ENCODE measurements around the gene BPIFB1.

BPIFB1 gene

DNA sequence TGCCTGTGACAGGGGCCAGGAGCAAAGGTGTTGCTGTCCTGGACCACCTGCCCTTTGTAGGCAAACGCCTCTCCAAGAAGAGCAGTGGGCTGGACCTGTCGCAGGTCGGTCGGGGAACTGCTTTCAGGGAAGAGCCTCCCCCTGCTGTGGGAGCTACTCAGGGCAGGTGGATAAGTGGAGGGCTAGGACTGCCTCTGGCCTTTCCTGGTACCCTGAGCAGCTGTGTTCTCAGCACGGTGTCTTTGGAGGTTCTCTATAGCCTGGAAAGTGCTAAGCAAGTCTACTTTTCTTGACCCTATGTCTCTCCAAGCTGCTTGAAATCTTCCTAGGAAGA lies 35.0 kb downstream of the BPIFB1 start:
- Histone ChIP-seq H3K27ac (ENCODE audit: low read length) (no peak overlapping the region), H3K79me2 (ENCODE audit: low read length) (no peaks in the 10 kb centered on the region), H3K4me1 (ENCODE audit: low read length) (no peaks in the 10 kb centered on the region), H4K20me1 (ENCODE audit: insufficient read depth, low read length) (no peaks in the 10 kb centered on the region), H3K4me2 (ENCODE audit: low read length) (no peak overlapping the region), H3K36me3 (replicated peaks; ENCODE audit: low read depth, low read length) (no peaks in the 10 kb centered on the region), H2AFZ (ENCODE audit: low read depth, low read length) (no peak overlapping the region), H3K9ac (ENCODE audit: low read length) (no peak overlapping the region), H3K9me3 (ENCODE audit: insufficient read depth, low read length) (no peaks in the 10 kb centered on the region), H3K27me3 (ENCODE audit: low read depth, low read length) (peaks cover 15% of the 10 kb centered on the region), H3K4me3 (ENCODE audit: low read length) (no peak overlapping the region)
- TF ChIP-seq, protein P1, sequence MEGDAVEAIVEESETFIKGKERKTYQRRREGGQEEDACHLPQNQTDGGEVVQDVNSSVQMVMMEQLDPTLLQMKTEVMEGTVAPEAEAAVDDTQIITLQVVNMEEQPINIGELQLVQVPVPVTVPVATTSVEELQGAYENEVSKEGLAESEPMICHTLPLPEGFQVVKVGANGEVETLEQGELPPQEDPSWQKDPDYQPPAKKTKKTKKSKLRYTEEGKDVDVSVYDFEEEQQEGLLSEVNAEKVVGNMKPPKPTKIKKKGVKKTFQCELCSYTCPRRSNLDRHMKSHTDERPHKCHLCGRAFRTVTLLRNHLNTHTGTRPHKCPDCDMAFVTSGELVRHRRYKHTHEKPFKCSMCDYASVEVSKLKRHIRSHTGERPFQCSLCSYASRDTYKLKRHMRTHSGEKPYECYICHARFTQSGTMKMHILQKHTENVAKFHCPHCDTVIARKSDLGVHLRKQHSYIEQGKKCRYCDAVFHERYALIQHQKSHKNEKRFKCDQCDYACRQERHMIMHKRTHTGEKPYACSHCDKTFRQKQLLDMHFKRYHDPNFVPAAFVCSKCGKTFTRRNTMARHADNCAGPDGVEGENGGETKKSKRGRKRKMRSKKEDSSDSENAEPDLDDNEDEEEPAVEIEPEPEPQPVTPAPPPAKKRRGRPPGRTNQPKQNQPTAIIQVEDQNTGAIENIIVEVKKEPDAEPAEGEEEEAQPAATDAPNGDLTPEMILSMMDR (IDR thresholded peaks at IDR 0.05; ENCODE audit: low read depth, low read length): no peak
- TF ChIP-seq EZH2phosphoT487 (IDR thresholded peaks at IDR 0.05; ENCODE audit: low read depth): no peak

DNA sequence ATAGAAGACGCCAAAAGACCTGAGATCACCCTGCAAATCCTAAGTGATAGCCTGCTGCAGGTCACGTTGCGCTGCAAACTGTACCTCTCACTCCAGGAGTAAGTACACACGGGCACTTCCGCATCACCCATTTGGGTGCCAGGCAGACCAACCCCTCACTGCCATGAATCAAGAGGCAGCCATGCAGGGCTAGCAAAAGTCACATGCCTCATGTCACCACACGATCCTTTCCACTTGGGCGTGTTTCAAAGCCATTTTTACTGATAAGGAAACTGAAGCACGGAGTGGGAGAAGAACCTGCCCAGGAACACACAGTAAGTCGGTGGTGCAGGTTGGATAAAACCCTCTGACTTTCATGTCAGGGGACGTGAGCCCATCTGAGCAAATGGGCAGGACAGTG lies 37.0 kb downstream of the BPIFB1 start:
- Histone ChIP-seq H2AFZ (ENCODE audit: low read depth, low read length) (no peak overlapping the region), H3K27ac (ENCODE audit: low read length) (no peak overlapping the region), H3K4me1 (ENCODE audit: low read length) (no peaks in the 10 kb centered on the region), H4K20me1 (ENCODE audit: insufficient read depth, low read length) (no peaks in the 10 kb centered on the region), H3K4me3 (ENCODE audit: low read length) (no peak overlapping the region), H3K79me2 (ENCODE audit: low read length) (no peaks in the 10 kb centered on the region), H3K4me2 (ENCODE audit: low read length) (no peak overlapping the region), H3K9me3 (ENCODE audit: insufficient read depth, low read length) (no peaks in the 10 kb centered on the region), H3K36me3 (replicated peaks; ENCODE audit: low read depth, low read length) (no peaks in the 10 kb centered on the region), H3K27me3 (ENCODE audit: low read depth, low read length) (peaks cover 15% of the 10 kb centered on the region), H3K9ac (ENCODE audit: low read length) (no peak overlapping the region)
- TF ChIP-seq, protein P1 (IDR thresholded peaks at IDR 0.05; ENCODE audit: low read depth, low read length): no peak
- TF ChIP-seq EZH2phosphoT487 (IDR thresholded peaks at IDR 0.05; ENCODE audit: low read depth): no peak

DNA sequence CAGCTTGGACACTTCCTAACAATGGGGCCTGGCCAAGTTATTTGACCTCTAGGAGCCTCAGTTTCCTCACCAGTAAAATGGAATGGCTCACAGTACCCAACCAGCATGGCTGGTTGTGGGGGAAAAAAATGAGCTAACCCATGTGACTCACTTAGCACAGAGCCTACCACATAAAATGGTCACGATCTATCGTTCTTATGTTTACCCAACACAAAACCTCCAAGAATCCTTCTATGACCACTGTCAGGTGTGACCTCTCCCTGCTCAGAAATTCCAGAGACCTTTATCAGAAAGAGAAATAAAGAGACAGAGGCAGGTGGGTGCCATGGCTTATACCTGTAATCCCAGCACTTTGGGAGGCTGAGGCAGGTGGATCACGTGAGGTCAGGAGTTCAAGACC lies 39.4 kb downstream of the BPIFB1 start:
- Histone ChIP-seq H3K79me2 (ENCODE audit: low read length) (no peaks in the 10 kb centered on the region), H3K36me3 (replicated peaks; ENCODE audit: low read depth, low read length) (no peaks in the 10 kb centered on the region), H2AFZ (ENCODE audit: low read depth, low read length) (no peak overlapping the region), H3K4me1 (ENCODE audit: low read length) (peaks cover 3% of the 10 kb centered on the region), H3K27me3 (ENCODE audit: low read depth, low read length) (peaks cover 14% of the 10 kb centered on the region), H3K4me2 (ENCODE audit: low read length) (no peak overlapping the region), H3K27ac (ENCODE audit: low read length) (no peak overlapping the region), H3K9me3 (ENCODE audit: insufficient read depth, low read length) (no peaks in the 10 kb centered on the region), H4K20me1 (ENCODE audit: insufficient read depth, low read length) (no peaks in the 10 kb centered on the region), H3K4me3 (ENCODE audit: low read length) (no peak overlapping the region), H3K9ac (ENCODE audit: low read length) (no peak overlapping the region)
- TF ChIP-seq EZH2phosphoT487 (IDR thresholded peaks at IDR 0.05; ENCODE audit: low read depth): no peak
- TF ChIP-seq, protein P1 (IDR thresholded peaks at IDR 0.05; ENCODE audit: low read depth, low read length): no peak

DNA sequence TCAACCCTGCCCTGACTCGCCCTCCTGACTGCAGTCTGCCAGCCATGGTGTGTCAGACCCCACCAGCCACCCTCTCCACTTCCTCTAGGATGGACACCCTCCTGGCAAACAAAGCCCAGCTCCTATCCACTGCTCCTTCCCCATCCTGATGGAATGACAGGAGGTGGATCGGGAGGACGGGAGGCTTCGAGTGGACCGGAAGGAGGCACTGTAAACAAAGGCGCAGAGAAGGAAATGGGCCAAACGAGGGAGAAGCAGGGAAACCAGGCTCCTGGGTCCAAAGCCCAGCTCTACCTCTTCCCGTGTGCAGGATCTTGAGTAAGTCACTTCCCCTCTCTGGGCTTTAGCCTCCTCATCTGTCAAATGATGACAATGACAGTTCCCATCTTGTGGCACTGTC lies 40.2 kb downstream of the BPIFB1 start:
- no peak overlapping the region for H2AFZ ChIP-seq (ENCODE audit: low read depth, low read length)
- H4K20me1 ChIP-seq (ENCODE audit: insufficient read depth, low read length): no peaks in the 10 kb centered on the region
- TF ChIP-seq, protein P1 (IDR thresholded peaks at IDR 0.05; ENCODE audit: low read depth, low read length): no peak
- no peak for TF ChIP-seq EZH2phosphoT487 (IDR thresholded peaks at IDR 0.05; ENCODE audit: low read depth)
- H3K9me3 ChIP-seq (ENCODE audit: insufficient read depth, low read length): no peaks in the 10 kb centered on the region
- peaks cover 11% of the 10 kb centered on the region for H3K27me3 ChIP-seq (ENCODE audit: low read depth, low read length)
- H3K27ac ChIP-seq (ENCODE audit: low read length): no peak overlapping the region
- peaks cover 3% of the 10 kb centered on the region for H3K4me1 ChIP-seq (ENCODE audit: low read length)
- H3K4me3 ChIP-seq (ENCODE audit: low read length): no peak overlapping the region
- H3K79me2 ChIP-seq (ENCODE audit: low read length): no peaks in the 10 kb centered on the region
- H3K9ac ChIP-seq (ENCODE audit: low read length): no peak overlapping the region
- no peak overlapping the region for H3K4me2 ChIP-seq (ENCODE audit: low read length)
- H3K36me3 ChIP-seq (replicated peaks; ENCODE audit: low read depth, low read length): no peaks in the 10 kb centered on the region

All from OCI-LY3 (cell line).